A549 (cell line): ENCODE results near the gene PIWIL4.

Source experiments
- CHD2 ChIP-seq: fragments of 150-350 bp; IDR thresholded peaks from 2 replicates; pipeline ENCODE4 v1.6.1; 2014; ENCODE audit warnings: low read length; ENCODE audit not compliant: partially characterized antibody
- CHD4 ChIP-seq: fragments of 200-600 bp; sonication (generic); IDR thresholded peaks from 2 replicates; pipeline ENCODE4 v1.6.1; 2016; ENCODE audit warnings: antibody characterized with exemption, mild to moderate bottlenecking, borderline replicate concordance
- CTCF ChIP-seq: fragments of >200 bp; sonication (Bioruptor Twin); formaldehyde crosslinking; IDR thresholded peaks from 3 replicates; pipeline ENCODE4 v1.5.1; 2016
- EHF ChIP-seq: fragments of 250-450 bp; sonication (Bioruptor Pico); IDR thresholded peaks from 2 replicates; pipeline ENCODE4 v1.5.0; 2020; ENCODE audit warnings: mild to moderate bottlenecking
- HDAC2 ChIP-seq: fragments of 200-600 bp; sonication (generic); IDR thresholded peaks from 2 replicates; pipeline ENCODE4 v1.6.1; 2016
- KDM5A ChIP-seq: fragments of 200-600 bp; sonication (generic); IDR thresholded peaks from 2 replicates; pipeline ENCODE4 v1.6.1; 2016; ENCODE audit warnings: antibody characterized with exemption, mild to moderate bottlenecking
- MYC ChIP-seq: IDR thresholded peaks from 2 replicates; pipeline ENCODE4 v1.6.1; 2012; ENCODE audit warnings: mild to moderate bottlenecking, inconsistent platforms, low read length, improper control_type of control experiment, borderline replicate concordance
- POLR2A ChIP-seq: IDR thresholded peaks from 2 replicates; pipeline ENCODE4 v1.6.1; 2012; ENCODE audit warnings: mild to moderate bottlenecking, low read length
- RAD21 ChIP-seq, 2 experiments: fragments of >200 bp in 1 of 2; sonication (Bioruptor Twin) in 1 of 2; formaldehyde crosslinking in 1 of 2; IDR thresholded peaks in 1 of 2; conservative IDR thresholded peaks in 1 of 2; 2 replicates in 1 of 2; 3 replicates in 1 of 2; pipeline ENCODE4 v1.6.1; 2012 to 2018; ENCODE audit warnings: inconsistent platforms in 1 of 2
- SMC3 ChIP-seq: fragments of >200 bp; sonication (Bioruptor Twin); formaldehyde crosslinking; IDR thresholded peaks from 3 replicates; pipeline ENCODE4 v1.6.1; 2018; ENCODE audit warnings: inconsistent platforms
- ZC3H11A ChIP-seq: fragments of 450-650 bp; IDR thresholded peaks from 2 replicates; pipeline ENCODE4 v1.6.1; 2014; ENCODE audit warnings: antibody characterized with exemption, mild to moderate bottlenecking
- ZFP36 ChIP-seq: fragments of 450-650 bp; IDR thresholded peaks from 2 replicates; pipeline ENCODE4 v1.6.1; 2014; ENCODE audit warnings: borderline replicate concordance; ENCODE audit not compliant: partially characterized antibody

GRCh38 chr11:94636388-94636949, 69.3 kb downstream of the PIWIL4 start:
- TF ChIP-seq KDM5A = no peak
- no peak for TF ChIP-seq CTCF
- no peak for TF ChIP-seq HDAC2
- TF ChIP-seq ZC3H11A = no peak
- no peak for TF ChIP-seq POLR2A
- no peak for TF ChIP-seq RAD21 (conservative IDR thresholded peaks at IDR 0.05 in 1 of 2, IDR thresholded peaks at IDR 0.05 in 1 of 2)
- TF ChIP-seq ZFP36 = no peak
- no peak for TF ChIP-seq SMC3
- no peak for TF ChIP-seq CHD4
- TF ChIP-seq CHD2 = no peak
- TF ChIP-seq MYC = no peak
- TF ChIP-seq EHF (CRISPR knock-in tag) = no peak
